BJ (cell line): ENCODE measurements around the gene BEGAIN. TPM values are rescaled to one million over a fixed set of nuclear protein-coding genes. Genes with fewer than 3 reads are reported as not detected.

Source experiments
- CTCF ChIA-PET: fragments of 350-600 bp; formaldehyde crosslinking; extraction: SDS; loops from one replicate; lab custom pipeline; 2021; ENCODE audit warnings: antibody characterized with exemption, inconsistent platforms; lab: Yijun Ruan, JAX
- POLR2A ChIA-PET: fragments of 300-600 bp; sonication (Branson Sonifier 250); formaldehyde crosslinking; extraction: SDS; loops from one replicate; lab custom pipeline; 2021; ENCODE audit warnings: antibody characterized with exemption; lab: Charles Lee
- DNase-seq: peaks from one replicate; pipeline ENCODE4 v3.0.0-alpha.2; 2011; ENCODE audit warnings: low read depth
- H3K27me3 ChIP-seq: 2 replicates; pipeline ENCODE4 v1.6.0; 2011; ENCODE audit warnings: low read length; ENCODE audit not compliant: control insufficient read depth, insufficient read depth
- H3K36me3 ChIP-seq: 2 replicates; pipeline ENCODE4 v1.5.1; 2011; ENCODE audit warnings: low read length; ENCODE audit not compliant: control insufficient read depth, insufficient read depth
- H3K4me3 ChIP-seq: 2 replicates; pipeline ENCODE4 v1.5.1; 2011; ENCODE audit warnings: low read depth, mild to moderate bottlenecking, control low read depth, low read length
- polyA plus RNA-seq: library from polyadenylated mRNA; depleted of rRNA; stranded (reverse); fragments of >200 nt; gene quantifications from 2 replicates; pipeline ENCODE4 v1.2.3, GENCODE V29; 2011
- TF ChIP-seq, protein P1 (sequence below): IDR thresholded peaks from 2 replicates; pipeline ENCODE4 v1.5.1; 2011; ENCODE audit warnings: low read depth, mild to moderate bottlenecking, control low read depth, inconsistent platforms, low read length, moderate library complexity; ENCODE audit not compliant: insufficient read depth

The BEGAIN gene
- polyA plus RNA-seq, 1 experiment: 0.22 TPM

DNA sequence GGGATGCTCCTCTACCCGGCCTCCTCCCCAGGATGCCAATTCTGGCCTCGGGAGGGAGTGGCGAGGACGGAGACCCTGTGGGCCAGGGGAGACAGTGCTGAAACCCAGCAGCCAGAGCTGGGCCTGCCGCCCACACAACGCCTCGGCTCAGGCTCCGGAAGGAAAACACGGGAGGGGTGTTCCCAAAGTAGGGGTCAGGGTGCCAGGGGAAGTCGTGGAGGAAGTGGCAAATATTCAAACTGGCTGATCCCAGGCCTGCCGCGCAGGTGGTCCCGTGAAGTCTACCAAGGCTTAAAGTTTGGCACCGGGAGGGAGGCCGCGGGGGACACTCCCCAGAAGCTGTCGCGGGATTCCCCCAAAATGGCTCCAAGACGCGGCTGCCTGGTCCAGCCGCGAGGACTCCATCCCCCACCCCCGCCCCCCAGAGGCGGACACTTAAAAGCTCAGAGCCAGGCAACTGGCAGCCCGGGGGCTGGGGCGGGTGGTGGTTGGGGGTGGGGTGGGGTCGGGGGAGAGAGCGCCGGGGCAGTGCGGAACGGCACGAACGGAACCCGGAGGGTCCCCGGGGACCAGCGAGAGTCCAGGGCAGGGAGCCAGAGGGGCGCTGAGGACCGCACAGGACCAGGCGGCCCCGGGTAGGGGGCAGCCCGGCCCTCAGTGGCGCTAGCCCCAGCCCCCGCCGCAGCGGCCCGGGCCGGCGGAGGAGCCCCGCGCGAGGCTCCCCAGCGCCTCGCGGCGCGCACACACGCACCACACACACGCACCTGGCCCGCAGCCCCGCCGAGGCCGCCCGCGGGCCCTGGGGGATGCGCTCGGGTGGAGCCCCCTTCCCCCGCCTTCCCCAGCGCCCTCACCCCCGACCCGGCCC, 20.0 kb downstream of the BEGAIN start:
- Histone ChIP-seq H3K4me3 (no peak overlapping the region), H3K27me3 (peaks cover 51% of the 10 kb centered on the region), H3K36me3 (no peaks in the 10 kb centered on the region)
- no peak for DNase-seq
- CTCF ChIA-PET: no interaction called here
- TF ChIP-seq, protein P1, sequence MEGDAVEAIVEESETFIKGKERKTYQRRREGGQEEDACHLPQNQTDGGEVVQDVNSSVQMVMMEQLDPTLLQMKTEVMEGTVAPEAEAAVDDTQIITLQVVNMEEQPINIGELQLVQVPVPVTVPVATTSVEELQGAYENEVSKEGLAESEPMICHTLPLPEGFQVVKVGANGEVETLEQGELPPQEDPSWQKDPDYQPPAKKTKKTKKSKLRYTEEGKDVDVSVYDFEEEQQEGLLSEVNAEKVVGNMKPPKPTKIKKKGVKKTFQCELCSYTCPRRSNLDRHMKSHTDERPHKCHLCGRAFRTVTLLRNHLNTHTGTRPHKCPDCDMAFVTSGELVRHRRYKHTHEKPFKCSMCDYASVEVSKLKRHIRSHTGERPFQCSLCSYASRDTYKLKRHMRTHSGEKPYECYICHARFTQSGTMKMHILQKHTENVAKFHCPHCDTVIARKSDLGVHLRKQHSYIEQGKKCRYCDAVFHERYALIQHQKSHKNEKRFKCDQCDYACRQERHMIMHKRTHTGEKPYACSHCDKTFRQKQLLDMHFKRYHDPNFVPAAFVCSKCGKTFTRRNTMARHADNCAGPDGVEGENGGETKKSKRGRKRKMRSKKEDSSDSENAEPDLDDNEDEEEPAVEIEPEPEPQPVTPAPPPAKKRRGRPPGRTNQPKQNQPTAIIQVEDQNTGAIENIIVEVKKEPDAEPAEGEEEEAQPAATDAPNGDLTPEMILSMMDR: no peak
- POLR2A ChIA-PET: interaction anchor here (0.6 kb wide), 1 partner anchor 203 kb away, joined by 5 read pairs; no protein-coding TSS in a partner anchor

DNA sequence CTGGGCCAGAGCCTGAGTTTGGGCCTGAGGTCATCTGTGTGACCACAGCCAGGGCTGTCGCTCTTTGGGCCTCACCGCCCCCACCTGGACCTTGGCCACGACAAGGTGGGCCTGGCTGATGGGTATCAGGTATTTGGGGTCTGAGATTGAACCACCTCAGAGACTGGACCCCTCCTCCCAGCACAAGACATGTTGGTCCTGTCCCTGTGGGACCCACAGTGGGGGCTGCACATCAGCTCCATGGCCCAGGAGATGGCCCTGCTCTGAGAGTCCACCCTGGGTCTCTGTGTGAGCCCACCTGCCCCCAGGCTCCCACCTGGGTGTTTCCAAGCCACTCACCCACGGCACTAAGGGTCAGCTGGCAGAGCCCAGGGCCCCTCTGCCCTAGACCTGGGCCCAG, 20.6 kb downstream of the BEGAIN start:
- no peak for DNase-seq
- ChIA-PET CTCF (interaction anchor here (0.7 kb wide), 1 partner anchor 183 kb away, joined by 3 read pairs; no protein-coding TSS in a partner anchor), POLR2A (interaction anchor here (0.6 kb wide), 1 partner anchor 202 kb away, joined by 5 read pairs; no protein-coding TSS in a partner anchor)
- TF ChIP-seq, protein P1: no peak
- Histone ChIP-seq H3K4me3 (no peak overlapping the region), H3K36me3 (no peaks in the 10 kb centered on the region), H3K27me3 (peaks cover 49% of the 10 kb centered on the region)

- TF ChIP-seq, protein P1: no peak
- H3K27me3 ChIP-seq: peaks cover 45% of the 10 kb centered on the region
- H3K36me3 ChIP-seq: no peaks in the 10 kb centered on the region
- ChIA-PET POLR2A (no interaction called here), CTCF (interaction anchor here (0.7 kb wide), 1 partner anchor 182 kb away, joined by 3 read pairs; no protein-coding TSS in a partner anchor)
- H3K4me3 ChIP-seq: no peak overlapping the region
- no peak for DNase-seq
Observed at GRCh38 chr14:100566119-100566518, 21.1 kb downstream of the BEGAIN start.

DNA sequence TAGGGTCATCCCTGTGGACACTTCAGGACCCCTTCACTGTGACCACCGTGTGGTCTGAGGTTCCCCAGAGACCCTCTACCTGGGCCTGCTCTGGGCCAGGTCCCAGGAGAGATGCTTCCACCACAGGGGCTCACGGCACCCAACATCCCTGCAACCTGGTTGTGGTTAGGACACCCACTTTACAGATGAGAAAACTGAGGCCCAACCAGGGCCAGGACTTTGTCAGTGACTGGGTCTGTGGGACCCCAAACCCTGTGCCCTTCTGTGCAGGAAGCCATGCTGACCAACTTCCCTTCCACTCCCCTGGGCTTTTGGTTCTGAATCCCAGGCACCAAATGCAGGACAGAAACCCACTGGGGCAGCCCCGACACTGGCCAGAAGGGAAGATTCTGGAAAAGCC, 21.6 kb downstream of the BEGAIN start:
- H3K36me3 ChIP-seq: no peaks in the 10 kb centered on the region
- H3K27me3 ChIP-seq: peaks cover 42% of the 10 kb centered on the region
- TF ChIP-seq, protein P1: no peak
- no peak for DNase-seq
- ChIA-PET POLR2A (no interaction called here), CTCF (no interaction called here)
- H3K4me3 ChIP-seq: no peak overlapping the region

GRCh38 chr14:100564512-100564911, 22.7 kb downstream of the BEGAIN start:
- POLR2A ChIA-PET: no interaction called here
- Histone ChIP-seq H3K36me3 (no peaks in the 10 kb centered on the region), H3K27me3 (peaks cover 32% of the 10 kb centered on the region), H3K4me3 (no peak overlapping the region)
- TF ChIP-seq, protein P1: no peak
- no peak for DNase-seq
- CTCF ChIA-PET: no interaction called here
